Neutrophil (primary cell): ENCODE measurements around the gene ATXN7.
A peak's percentile ranks its signal among the peaks of the same experiment; 100 is the strongest.

Source experiments
- H3K27ac ChIP-seq: fragments of 200-600 bp; sonication (generic); 2 replicates; pipeline ENCODE4 v1.5.1; 2016; ENCODE audit warnings: mild to moderate bottlenecking, moderate library complexity
- H3K27me3 ChIP-seq: fragments of 200-600 bp; sonication (generic); 2 replicates; pipeline ENCODE4 v1.6.0; 2016; ENCODE audit warnings: mild to moderate bottlenecking
- H3K36me3 ChIP-seq: fragments of 200-600 bp; sonication (generic); 2 replicates; pipeline ENCODE4 v1.5.1; 2017
- H3K4me1 ChIP-seq, 2 experiments: fragments of 200-600 bp in 1 of 2; sonication (generic) in 1 of 2; 1 replicate in 1 of 2; 2 replicates in 1 of 2; pipeline versions ENCODE4 v1.5.1 to v1.6.1; 2013 to 2016; ENCODE audit warnings: low read depth in 1 of 2, low read length in 1 of 2, mild to moderate bottlenecking in 1 of 2, moderate library complexity in 1 of 2; ENCODE audit not compliant: control insufficient read depth in 1 of 2, insufficient read depth in 1 of 2
- H3K4me3 ChIP-seq, 2 experiments: fragments of 200-600 bp in 1 of 2; sonication (generic) in 1 of 2; 1 replicate in 1 of 2; 2 replicates in 1 of 2; pipeline ENCODE4 v1.5.1; 2013 to 2016; ENCODE audit warnings: low read depth in 1 of 2, low read length in 1 of 2, mild to moderate bottlenecking in 1 of 2, moderate library complexity in 1 of 2
- H3K9me3 ChIP-seq: fragments of 200-600 bp; sonication (generic); 2 replicates; pipeline ENCODE4 v1.5.1; 2016
- TF ChIP-seq, protein P1 (sequence below): fragments of 200-600 bp; sonication (generic); IDR thresholded peaks from 2 replicates; pipeline ENCODE4 v1.5.1; 2016; ENCODE audit warnings: antibody characterized with exemption

ATXN7 gene

GRCh38 chr3:63908776-63909175 is 45.1 kb downstream of the ATXN7 start:
- H3K36me3 ChIP-seq = no peaks in the 10 kb centered on the region
- no peak overlapping the region for H3K27ac ChIP-seq
- peaks cover 46 to 47% of the 10 kb centered on the region in 2 experiments for H3K4me1 ChIP-seq
- no peaks in the 10 kb centered on the region for H3K27me3 ChIP-seq
- H3K4me3 ChIP-seq = no peak overlapping the region
- TF ChIP-seq, protein P1, sequence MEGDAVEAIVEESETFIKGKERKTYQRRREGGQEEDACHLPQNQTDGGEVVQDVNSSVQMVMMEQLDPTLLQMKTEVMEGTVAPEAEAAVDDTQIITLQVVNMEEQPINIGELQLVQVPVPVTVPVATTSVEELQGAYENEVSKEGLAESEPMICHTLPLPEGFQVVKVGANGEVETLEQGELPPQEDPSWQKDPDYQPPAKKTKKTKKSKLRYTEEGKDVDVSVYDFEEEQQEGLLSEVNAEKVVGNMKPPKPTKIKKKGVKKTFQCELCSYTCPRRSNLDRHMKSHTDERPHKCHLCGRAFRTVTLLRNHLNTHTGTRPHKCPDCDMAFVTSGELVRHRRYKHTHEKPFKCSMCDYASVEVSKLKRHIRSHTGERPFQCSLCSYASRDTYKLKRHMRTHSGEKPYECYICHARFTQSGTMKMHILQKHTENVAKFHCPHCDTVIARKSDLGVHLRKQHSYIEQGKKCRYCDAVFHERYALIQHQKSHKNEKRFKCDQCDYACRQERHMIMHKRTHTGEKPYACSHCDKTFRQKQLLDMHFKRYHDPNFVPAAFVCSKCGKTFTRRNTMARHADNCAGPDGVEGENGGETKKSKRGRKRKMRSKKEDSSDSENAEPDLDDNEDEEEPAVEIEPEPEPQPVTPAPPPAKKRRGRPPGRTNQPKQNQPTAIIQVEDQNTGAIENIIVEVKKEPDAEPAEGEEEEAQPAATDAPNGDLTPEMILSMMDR = no peak
- no peaks in the 10 kb centered on the region for H3K9me3 ChIP-seq

DNA sequence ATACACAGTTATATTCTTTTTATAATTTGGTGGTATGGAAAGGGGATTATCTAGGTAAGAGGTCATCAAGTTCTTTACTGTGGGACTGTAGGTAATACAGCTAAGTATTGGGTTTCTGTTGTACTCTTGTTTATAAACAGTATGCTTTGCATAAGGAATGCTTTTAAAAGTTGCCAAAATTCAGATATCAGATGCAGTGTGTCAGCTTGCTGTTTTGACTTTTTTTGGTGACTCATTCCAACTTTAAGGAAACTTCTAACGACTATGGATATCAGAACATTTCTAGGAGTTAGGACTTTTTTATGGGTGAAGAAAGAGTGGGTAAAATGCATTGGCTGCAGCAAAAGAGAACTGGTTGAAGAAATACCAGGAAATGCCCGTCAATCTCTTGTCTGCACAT is 45.8 kb downstream of the ATXN7 start:
- Histone ChIP-seq H3K9me3 (no peaks in the 10 kb centered on the region), H3K27ac (no peak overlapping the region), H3K36me3 (no peaks in the 10 kb centered on the region), H3K4me3 (no peak overlapping the region), H3K4me1 (peaks cover 53% of the 10 kb centered on the region in 2 experiments), H3K27me3 (no peaks in the 10 kb centered on the region)
- TF ChIP-seq, protein P1 = no peak

- TF ChIP-seq, protein P1 = no peak
- Histone ChIP-seq H3K27ac (no peak overlapping the region), H3K9me3 (no peaks in the 10 kb centered on the region), H3K27me3 (no peaks in the 10 kb centered on the region), H3K4me1 (peaks cover 48 to 57% of the 10 kb centered on the region in 2 experiments), H3K4me3 (no peak overlapping the region), H3K36me3 (peaks cover 4% of the 10 kb centered on the region)
These were observed 46.3 kb downstream of the ATXN7 start for GRCh38 chr3:63910001-63910400.

GRCh38 chr3:63910891-63911290 is 47.2 kb downstream of the ATXN7 start:
- TF ChIP-seq, protein P1 = no peak
- Histone ChIP-seq H3K4me3 (peak overlapping the region; percentile 65 to 80), H3K27ac (peak overlapping the region; percentile 98), H3K27me3 (no peaks in the 10 kb centered on the region), H3K9me3 (no peaks in the 10 kb centered on the region), H3K4me1 (peaks cover 40 to 48% of the 10 kb centered on the region in 2 experiments), H3K36me3 (peaks cover 12% of the 10 kb centered on the region)

GRCh38 chr3:63911509-63911872 is 47.8 kb downstream of the ATXN7 start:
- H3K36me3 ChIP-seq = peaks cover 18% of the 10 kb centered on the region
- H3K4me1 ChIP-seq = peaks cover 38 to 44% of the 10 kb centered on the region in 2 experiments
- no peaks in the 10 kb centered on the region for H3K27me3 ChIP-seq

More at GRCh38 chr3:63911509-63911872, 47.8 kb downstream of the ATXN7 start:
- H3K4me3 ChIP-seq = peak overlapping the region; percentile 65 to 80
- H3K9me3 ChIP-seq = no peaks in the 10 kb centered on the region
- TF ChIP-seq, protein P1 = no peak
- peak overlapping the region; percentile 98 for H3K27ac ChIP-seq
